ENCODE results near the gene TIAM2.

- TF ChIP-seq EZH2 (IDR thresholded peaks at IDR 0.05) (no peak), POLR2AphosphoS5 (IDR thresholded peaks at IDR 0.05; ENCODE audit: borderline replicate concordance, low read depth, low read length) (no peak), FOXP2 (optimal IDR thresholded peaks at IDR 0.05; ENCODE audit: control extremely low read depth, extremely low read length, insufficient read depth) (no peak)
These were observed 44.2 kb upstream of the TIAM2 start for GRCh38 chr6:154950979-154951344.
